Measurements from ENCODE around the gene INTS7.

The INTS7 gene

GRCh38 chr1:211902624-211903291 is 132.6 kb downstream of the INTS7 start:
- no peak for DNase-seq (ENCODE audit: low read depth, low spot score)
- H3K27ac ChIP-seq = no peak overlapping the region
- no peak overlapping the region for H3K4me3 ChIP-seq
- TF ChIP-seq POLR2AphosphoS5 (IDR thresholded peaks at IDR 0.05; ENCODE audit: borderline replicate concordance, low read depth, low read length) = no peak
- TF ChIP-seq FOXP2 (optimal IDR thresholded peaks at IDR 0.05; ENCODE audit: control extremely low read depth, extremely low read length, insufficient read depth) = no peak
- TF ChIP-seq EZH2 (IDR thresholded peaks at IDR 0.05) = no peak
- H3K9me3 ChIP-seq (ENCODE audit: low read depth, low read length) = no peaks in the 10 kb centered on the region
- H3K36me3 ChIP-seq (ENCODE audit: insufficient read depth, low read length) = no peaks in the 10 kb centered on the region
- no peak overlapping the region for H3K9ac ChIP-seq (ENCODE audit: insufficient read length)

GRCh38 chr1:211901945-211902344 is 133.4 kb downstream of the INTS7 start:
- TF ChIP-seq EZH2 (IDR thresholded peaks at IDR 0.05) (no peak), POLR2AphosphoS5 (IDR thresholded peaks at IDR 0.05; ENCODE audit: borderline replicate concordance, low read depth, low read length) (no peak), FOXP2 (optimal IDR thresholded peaks at IDR 0.05; ENCODE audit: control extremely low read depth, extremely low read length, insufficient read depth) (no peak)
- Histone ChIP-seq H3K9ac (ENCODE audit: insufficient read length) (no peak overlapping the region), H3K4me3 (no peak overlapping the region), H3K9me3 (ENCODE audit: low read depth, low read length) (no peaks in the 10 kb centered on the region), H3K36me3 (ENCODE audit: insufficient read depth, low read length) (no peaks in the 10 kb centered on the region), H3K27ac (no peak overlapping the region)
- no peak for DNase-seq (ENCODE audit: low read depth, low spot score)

DNA sequence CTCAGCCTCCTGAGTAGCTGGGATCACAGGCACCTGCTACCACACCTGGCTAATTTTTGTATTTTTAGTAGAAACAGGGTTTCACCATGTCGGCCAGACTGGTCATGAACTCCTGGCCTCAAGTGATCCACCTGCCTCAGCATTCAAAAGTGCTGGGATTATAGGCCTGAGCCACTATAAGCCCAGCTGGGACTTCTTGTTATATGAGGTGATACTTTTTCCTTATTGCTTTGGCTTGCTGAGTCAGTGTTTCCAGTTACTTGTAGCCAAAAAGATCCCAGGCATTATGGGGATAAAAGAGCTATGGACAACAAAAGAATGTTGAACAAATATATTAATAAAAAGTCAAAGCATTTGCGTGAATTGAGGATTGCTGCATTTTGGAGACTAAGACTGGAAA is 134.9 kb downstream of the INTS7 start:
- TF ChIP-seq POLR2AphosphoS5 (IDR thresholded peaks at IDR 0.05; ENCODE audit: borderline replicate concordance, low read depth, low read length) (no peak), FOXP2 (optimal IDR thresholded peaks at IDR 0.05; ENCODE audit: control extremely low read depth, extremely low read length, insufficient read depth) (no peak), EZH2 (IDR thresholded peaks at IDR 0.05) (no peak)
- Histone ChIP-seq H3K9ac (ENCODE audit: insufficient read length) (no peak overlapping the region), H3K4me3 (no peak overlapping the region), H3K9me3 (ENCODE audit: low read depth, low read length) (no peaks in the 10 kb centered on the region), H3K36me3 (ENCODE audit: insufficient read depth, low read length) (no peaks in the 10 kb centered on the region), H3K27ac (no peak overlapping the region)
- no peak for DNase-seq (ENCODE audit: low read depth, low spot score)

DNA sequence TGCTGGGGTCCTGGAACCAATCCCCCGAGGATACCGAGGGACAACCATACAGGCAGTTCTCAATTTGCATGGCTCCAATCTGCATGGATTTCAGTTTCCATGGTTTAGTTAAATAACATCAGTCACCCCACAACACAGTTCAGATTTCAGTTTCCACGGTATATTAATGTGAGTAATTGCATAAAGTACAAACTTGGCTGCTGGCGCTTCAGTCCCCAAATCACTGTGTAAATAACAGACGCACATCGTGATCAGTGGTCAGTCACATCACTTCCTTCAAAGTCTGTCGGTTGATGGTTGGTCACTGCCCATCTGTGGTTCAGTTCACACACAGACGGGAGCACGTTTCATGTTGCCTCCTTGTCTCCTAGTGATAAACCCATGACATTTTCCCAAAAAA is 138.4 kb downstream of the INTS7 start:
- Histone ChIP-seq H3K4me3 (no peak overlapping the region), H3K9ac (ENCODE audit: insufficient read length) (no peak overlapping the region), H3K9me3 (ENCODE audit: low read depth, low read length) (no peaks in the 10 kb centered on the region), H3K27ac (no peak overlapping the region), H3K36me3 (ENCODE audit: insufficient read depth, low read length) (no peaks in the 10 kb centered on the region)
- DNase-seq (ENCODE audit: low read depth, low spot score) = no peak
- TF ChIP-seq EZH2 (IDR thresholded peaks at IDR 0.05) (no peak), POLR2AphosphoS5 (IDR thresholded peaks at IDR 0.05; ENCODE audit: borderline replicate concordance, low read depth, low read length) (no peak), FOXP2 (optimal IDR thresholded peaks at IDR 0.05; ENCODE audit: control extremely low read depth, extremely low read length, insufficient read depth) (no peak)

DNA sequence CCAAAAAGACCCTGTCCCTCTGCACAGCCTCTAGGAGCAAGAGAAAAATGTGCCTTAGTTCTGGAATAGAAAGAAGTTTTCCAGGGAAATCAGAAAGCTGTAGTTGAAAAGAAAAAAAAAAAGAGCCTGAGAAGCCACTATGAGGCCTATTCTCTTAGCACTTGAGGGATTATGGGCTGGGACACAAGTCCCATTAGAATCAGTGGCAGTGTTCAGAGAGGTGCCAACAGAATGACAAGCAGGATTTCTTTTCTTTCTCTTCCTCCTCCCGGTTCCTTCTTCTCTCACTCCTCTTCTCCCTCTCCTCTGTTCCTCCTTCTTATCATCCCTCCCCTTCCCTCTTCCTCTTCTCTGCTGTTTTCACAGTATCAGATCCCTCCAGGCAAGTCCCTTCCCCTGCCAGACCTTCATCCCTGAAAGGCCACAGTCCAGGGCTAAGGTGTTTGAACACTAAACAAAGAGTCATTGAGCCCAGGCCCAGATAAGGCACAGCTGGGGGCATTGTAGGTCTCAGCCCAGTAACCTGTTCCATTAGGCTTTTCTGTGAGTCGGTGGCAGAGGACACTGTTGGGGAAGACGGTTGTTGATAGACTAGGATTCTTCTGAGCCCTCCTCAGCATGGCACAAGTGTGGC is 140.1 kb downstream of the INTS7 start:
- H3K9me3 ChIP-seq (ENCODE audit: low read depth, low read length) = no peaks in the 10 kb centered on the region
- TF ChIP-seq POLR2AphosphoS5 (IDR thresholded peaks at IDR 0.05; ENCODE audit: borderline replicate concordance, low read depth, low read length) = no peak
- H3K36me3 ChIP-seq (ENCODE audit: insufficient read depth, low read length) = no peaks in the 10 kb centered on the region
- no peak overlapping the region for H3K4me3 ChIP-seq
- DNase-seq (ENCODE audit: low read depth, low spot score) = no peak
- H3K27ac ChIP-seq = no peak overlapping the region
- no peak overlapping the region for H3K9ac ChIP-seq (ENCODE audit: insufficient read length)

DNA sequence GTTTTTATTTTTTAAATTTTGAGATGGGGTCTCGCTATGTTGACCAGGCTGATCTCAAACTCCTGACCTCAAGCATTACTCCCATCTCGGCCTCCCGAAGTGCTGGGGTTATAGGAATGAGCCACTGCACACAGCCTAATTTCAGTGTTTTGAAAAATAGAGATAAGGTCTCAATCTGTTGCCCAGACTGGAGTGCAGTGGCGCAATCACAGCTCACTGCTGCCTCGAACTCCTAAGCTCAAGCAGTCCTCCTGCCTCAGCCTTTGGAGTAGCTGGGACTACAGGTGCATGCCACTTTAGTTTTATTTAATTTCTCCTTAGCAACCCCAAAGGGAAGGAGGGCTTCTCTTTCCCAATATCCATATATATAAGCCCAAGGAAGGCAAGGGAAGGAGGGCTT is 141.0 kb downstream of the INTS7 start:
- no peaks in the 10 kb centered on the region for H3K36me3 ChIP-seq (ENCODE audit: insufficient read depth, low read length)
- no peak overlapping the region for H3K27ac ChIP-seq
- H3K9ac ChIP-seq (ENCODE audit: insufficient read length) = no peak overlapping the region
- no peak for DNase-seq (ENCODE audit: low read depth, low spot score)
- no peak overlapping the region for H3K4me3 ChIP-seq
- no peaks in the 10 kb centered on the region for H3K9me3 ChIP-seq (ENCODE audit: low read depth, low read length)
- TF ChIP-seq FOXP2 (optimal IDR thresholded peaks at IDR 0.05; ENCODE audit: control extremely low read depth, extremely low read length, insufficient read depth) (no peak), EZH2 (IDR thresholded peaks at IDR 0.05) (no peak), POLR2AphosphoS5 (IDR thresholded peaks at IDR 0.05; ENCODE audit: borderline replicate concordance, low read depth, low read length) (no peak)

DNA sequence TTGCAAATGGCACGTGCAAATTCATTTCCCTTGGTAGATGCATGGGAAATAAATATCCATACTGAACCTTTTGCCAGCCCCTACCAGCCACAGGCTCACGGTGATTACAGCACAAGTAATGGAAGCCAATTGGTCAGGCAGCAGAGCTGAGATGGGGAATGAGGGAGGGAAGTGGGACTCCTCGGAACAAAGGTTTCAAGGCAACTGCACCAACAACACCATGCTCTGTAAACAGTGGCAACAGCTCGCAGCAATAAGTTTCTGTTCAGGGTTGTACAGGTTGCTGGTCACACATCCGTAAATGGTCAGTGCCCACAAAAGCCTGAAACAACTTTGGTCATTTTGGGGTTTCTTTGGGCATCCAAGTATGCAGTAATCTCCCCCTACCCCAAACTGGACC is 142.1 kb downstream of the INTS7 start:
- Histone ChIP-seq H3K9me3 (ENCODE audit: low read depth, low read length) (no peaks in the 10 kb centered on the region), H3K9ac (ENCODE audit: insufficient read length) (no peak overlapping the region)
- DNase-seq (ENCODE audit: low read depth, low spot score) = no peak

DNA sequence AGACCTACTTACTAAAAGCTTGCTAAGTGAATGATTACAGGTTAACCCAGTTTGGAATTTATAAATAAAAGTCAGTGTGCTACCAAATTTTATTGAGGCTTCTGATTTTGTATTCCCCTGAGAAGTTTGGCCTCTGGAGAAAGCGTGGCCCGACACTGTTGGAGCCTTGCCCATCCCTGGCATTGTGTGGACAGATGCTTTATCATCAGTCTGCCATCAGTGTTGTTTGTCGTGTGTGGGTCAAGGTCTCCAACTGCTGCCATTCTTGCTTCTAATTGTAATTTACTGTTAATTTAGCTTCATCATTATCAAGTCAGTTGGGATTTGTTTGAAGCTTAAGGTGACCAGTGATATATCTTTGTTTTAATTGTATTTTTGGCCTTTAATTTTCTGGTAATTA is 142.8 kb downstream of the INTS7 start:
- Histone ChIP-seq H3K9ac (ENCODE audit: insufficient read length) (no peak overlapping the region), H3K36me3 (ENCODE audit: insufficient read depth, low read length) (no peaks in the 10 kb centered on the region), H3K27ac (no peak overlapping the region), H3K4me3 (no peak overlapping the region), H3K9me3 (ENCODE audit: low read depth, low read length) (no peaks in the 10 kb centered on the region)
- DNase-seq (ENCODE audit: low read depth, low spot score) = no peak
- TF ChIP-seq FOXP2 (optimal IDR thresholded peaks at IDR 0.05; ENCODE audit: control extremely low read depth, extremely low read length, insufficient read depth) (no peak), EZH2 (IDR thresholded peaks at IDR 0.05) (no peak), POLR2AphosphoS5 (IDR thresholded peaks at IDR 0.05; ENCODE audit: borderline replicate concordance, low read depth, low read length) (no peak)

More for the DNA sequence above, 142.1 kb downstream of the INTS7 start:
- Histone ChIP-seq H3K4me3 (no peak overlapping the region), H3K27ac (no peak overlapping the region), H3K36me3 (ENCODE audit: insufficient read depth, low read length) (no peaks in the 10 kb centered on the region)
- TF ChIP-seq POLR2AphosphoS5 (IDR thresholded peaks at IDR 0.05; ENCODE audit: borderline replicate concordance, low read depth, low read length) (no peak), FOXP2 (optimal IDR thresholded peaks at IDR 0.05; ENCODE audit: control extremely low read depth, extremely low read length, insufficient read depth) (no peak), EZH2 (IDR thresholded peaks at IDR 0.05) (no peak)

DNA sequence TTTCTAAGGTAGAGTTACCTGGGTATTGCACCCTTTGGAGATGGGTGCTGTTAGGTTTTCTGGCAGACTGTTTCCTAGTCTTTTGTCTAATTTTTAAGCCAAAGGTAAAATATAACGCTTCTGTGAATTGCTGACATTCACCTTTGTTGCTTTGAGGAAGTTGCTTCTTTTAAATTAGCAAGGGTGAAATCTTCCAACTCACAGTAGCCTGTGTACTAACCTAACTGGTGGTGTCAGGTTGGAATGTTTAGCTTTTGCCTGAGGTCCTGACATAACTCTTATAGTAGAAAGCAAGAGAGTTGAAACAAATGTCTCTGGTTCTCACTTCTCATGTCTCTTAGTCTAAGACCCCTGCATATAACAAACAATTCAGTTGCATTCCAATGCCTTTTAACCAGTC is 143.6 kb downstream of the INTS7 start:
- Histone ChIP-seq H3K36me3 (ENCODE audit: insufficient read depth, low read length) (no peaks in the 10 kb centered on the region), H3K27ac (no peak overlapping the region), H3K9ac (ENCODE audit: insufficient read length) (no peak overlapping the region), H3K9me3 (ENCODE audit: low read depth, low read length) (no peaks in the 10 kb centered on the region), H3K4me3 (no peak overlapping the region)
- DNase-seq (ENCODE audit: low read depth, low spot score) = no peak
- TF ChIP-seq FOXP2 (optimal IDR thresholded peaks at IDR 0.05; ENCODE audit: control extremely low read depth, extremely low read length, insufficient read depth) (no peak), POLR2AphosphoS5 (IDR thresholded peaks at IDR 0.05; ENCODE audit: borderline replicate concordance, low read depth, low read length) (no peak), EZH2 (IDR thresholded peaks at IDR 0.05) (no peak)
